Activated T-helper 17 cell treated with anti-CD3 and anti-CD28 coated beads, Interleukin-2, amount 50 U/mL, for 72 hours (primary cell): ENCODE data around the gene SLC35E2B. TPM values are rescaled to one million over a fixed set of nuclear protein-coding genes. Genes with fewer than 3 reads are reported as not detected.

Experiments used
- ATAC-seq: fragments of 150-1000 bp; cut with Tn5 transposase; replicated peaks from 2 replicates; pipeline ENCODE4 v1.10.0; 2021; ENCODE audit warnings: mild to moderate bottlenecking, moderate library complexity
- H3K27ac Mint-ChIP-seq: one replicate; pipeline ENCODE4 v1.8.0; 2022; ENCODE audit warnings: mixed read lengths
- H3K27me3 Mint-ChIP-seq: one replicate; pipeline ENCODE4 v1.8.0; 2022; ENCODE audit warnings: mixed read lengths
- H3K36me3 Mint-ChIP-seq: one replicate; pipeline ENCODE4 v1.8.0; 2022; ENCODE audit warnings: low read depth, mild to moderate bottlenecking, mixed read lengths
- H3K4me1 Mint-ChIP-seq: one replicate; pipeline ENCODE4 v1.8.0; 2022; ENCODE audit warnings: mixed read lengths
- H3K4me3 Mint-ChIP-seq: one replicate; pipeline ENCODE4 v1.8.0; 2022; ENCODE audit warnings: mild to moderate bottlenecking, mixed read lengths
- H3K9me3 Mint-ChIP-seq: one replicate; pipeline ENCODE4 v1.8.0; 2022; ENCODE audit warnings: mixed read lengths
- total RNA-seq, 2 donors: library from RNA; stranded (reverse); gene quantifications; one replicate each; pipeline ENCODE4 v1.2.3, GENCODE V29; 2022

The SLC35E2B gene
- total RNA-seq, 2 donors from 2014 or later, result 31.4 to 38.5 TPM

- H3K9me3 Mint-ChIP-seq, result no peaks in the 10 kb centered on the region
- H3K4me3 Mint-ChIP-seq, result no peak overlapping the region
- ATAC-seq, result no peak
- no peak overlapping the region for H3K27ac Mint-ChIP-seq
- H3K27me3 Mint-ChIP-seq, result no peaks in the 10 kb centered on the region
- peaks cover 18% of the 10 kb centered on the region for H3K4me1 Mint-ChIP-seq
- H3K36me3 Mint-ChIP-seq, result peaks cover 19% of the 10 kb centered on the region
These were observed 81.8 kb downstream of the SLC35E2B start for GRCh38 chr1:1610796-1611195.

- H3K27ac Mint-ChIP-seq, result no peak overlapping the region
- no peaks in the 10 kb centered on the region for H3K9me3 Mint-ChIP-seq
- H3K4me3 Mint-ChIP-seq, result no peak overlapping the region
- peaks cover 18% of the 10 kb centered on the region for H3K4me1 Mint-ChIP-seq
- H3K27me3 Mint-ChIP-seq, result no peaks in the 10 kb centered on the region
- no peak for ATAC-seq
- H3K36me3 Mint-ChIP-seq, result peaks cover 17% of the 10 kb centered on the region
These were observed 82.6 kb downstream of the SLC35E2B start for GRCh38 chr1:1609822-1610485.

Other genes with a start within 250 kb of the SLC35E2B start
- 1 to 10 TPM; 1.4 to 2.1 TPM for gene ATAD3C, start 243.1 kb downstream of the SLC35E2B start, total RNA-seq
- gene ATAD3B, start 221.0 kb downstream of the SLC35E2B start, total RNA-seq, result 10 to 100 TPM; 24.6 to 55.5 TPM
- 10 to 100 TPM; 24.2 to 56.8 TPM for gene ATAD3A, start 180.6 kb downstream of the SLC35E2B start, total RNA-seq
- gene TMEM240, start 152.2 kb downstream of the SLC35E2B start, total RNA-seq, result 1 to 10 TPM; 2.1 to 2.3 TPM
- 100 to 1,000 TPM in 1 of 2 donors, 10 to 100 TPM in 1; 75.6 to 133 TPM for gene SSU72, start 117.9 kb downstream of the SLC35E2B start, total RNA-seq
- gene FNDC10, start 92.7 kb downstream of the SLC35E2B start, total RNA-seq, result 1 to 10 TPM; 1.1 to 1.4 TPM
- 10 to 100 TPM; 42.7 to 83.5 TPM for gene MIB2, start 77.3 kb downstream of the SLC35E2B start, total RNA-seq
- gene MMP23B, start 60.6 kb downstream of the SLC35E2B start, total RNA-seq, result 1 to 10 TPM; 1.8 to 6.5 TPM
- gene CDK11B, start 33.8 kb downstream of the SLC35E2B start, total RNA-seq, result 10 to 100 TPM; 19.1 to 34.4 TPM
- gene CDK11A, start 31.6 kb upstream of the SLC35E2B start, total RNA-seq, result 10 to 100 TPM; 51.8 to 65.6 TPM
- 10 to 100 TPM; 39.0 to 90.2 TPM for gene NADK, start 85.7 kb upstream of the SLC35E2B start, total RNA-seq
- 100 to 1,000 TPM; 266 to 410 TPM for gene GNB1, start 198.3 kb upstream of the SLC35E2B start, total RNA-seq
- gene CALML6, start 222.5 kb upstream of the SLC35E2B start, total RNA-seq, result 1 to 10 TPM in 1 of 2 donors, under 1 TPM in 1; 0.86 to 1.7 TPM
- 1 to 10 TPM; 1.8 to 2.0 TPM for gene TMEM52, start 226.5 kb upstream of the SLC35E2B start, total RNA-seq